Thoracic aorta endothelial cell (primary cell): ENCODE measurements around the gene NCKIPSD. TPM values are rescaled to one million over a fixed set of nuclear protein-coding genes. Genes with fewer than 3 reads are reported as not detected.

ENCODE experiments used
- small RNA-seq: library from RNA; depleted of rRNA; stranded (forward); fragments of <200 nt; gene quantifications from one replicate; pipeline ENCODE3, GENCODE V24; 2012
- total RNA-seq: library from RNA; depleted of rRNA; stranded (reverse); fragments of >200 nt; gene quantifications from 2 replicates; pipeline ENCODE4 v1.2.3, GENCODE V29; 2012

The NCKIPSD gene
- total RNA-seq: 10.9 and 11.0 TPM in 2 replicates

GRCh38 chr3:48685603-48686511 is at the start of gene NCKIPSD:
Gene NCKIPSD, minus strand, starts transcription at chr3:48685915. Its CDS starts 108 bp downstream, at chr3:48685807.

GRCh38 chr3:48716982-48717746 is 31.4 kb upstream of the NCKIPSD start, which contains the start of gene IP6K2:
Gene IP6K2, minus strand, starts transcription at chr3:48717221. Its CDS starts 21,930 bp downstream, at chr3:48695291.

GRCh38 chr3:48662753-48663488 is 22.8 kb downstream of the NCKIPSD start, which contains the start of gene CELSR3:
Gene CELSR3, minus strand, starts transcription at chr3:48662886. Its CDS starts 252 bp downstream, at chr3:48662634.

GRCh38 chr3:48635222-48636021 is 50.3 kb downstream of the NCKIPSD start, which contains the start of gene SLC26A6:
Gene SLC26A6, minus strand, starts transcription at chr3:48635461. Its CDS starts 68 bp downstream, at chr3:48635393.

Small RNAs within 50 kb of the gene (small RNA-seq; reads per million reads assigned to genes)
- not detected for gene AC141002.1

Other genes starting within 250 kb of the NCKIPSD start
- gene CCDC51, start 245.8 kb downstream of the NCKIPSD start, total RNA-seq: 11.2 and 13.1 TPM in 2 replicates
- 317 and 433 TPM in 2 replicates for gene TMA7, start 245.7 kb downstream of the NCKIPSD start, total RNA-seq
- gene ATRIP, start 239.2 kb downstream of the NCKIPSD start, total RNA-seq: 13.1 and 13.6 TPM in 2 replicates
- gene SHISA5, start 181.7 kb downstream of the NCKIPSD start, total RNA-seq: 94.9 and 124 TPM in 2 replicates
- gene PFKFB4, start 129.1 kb downstream of the NCKIPSD start, total RNA-seq: 2.8 and 4.5 TPM in 2 replicates
- gene UCN2, start 122.1 kb downstream of the NCKIPSD start, total RNA-seq: not detected in 2 replicates
- 0.13 and 0.14 TPM in 2 replicates for gene COL7A1, start 90.6 kb downstream of the NCKIPSD start, total RNA-seq
- gene UQCRC1, start 76.3 kb downstream of the NCKIPSD start, total RNA-seq: 276 and 300 TPM in 2 replicates
- gene TMEM89, start 64.1 kb downstream of the NCKIPSD start, total RNA-seq: not detected in 2 replicates
- 15.3 and 21.5 TPM in 2 replicates for gene SLC26A6, start 50.5 kb downstream of the NCKIPSD start, total RNA-seq
- 0.27 and 0.29 TPM in 2 replicates for gene CELSR3, start 23.0 kb downstream of the NCKIPSD start, total RNA-seq
- 47.9 and 57.8 TPM in 2 replicates for gene IP6K2, start 31.3 kb upstream of the NCKIPSD start, total RNA-seq
- gene PRKAR2A, start 162.0 kb upstream of the NCKIPSD start, total RNA-seq: 89.0 and 89.9 TPM in 2 replicates
- gene SLC25A20, start 213.0 kb upstream of the NCKIPSD start, total RNA-seq: 15.4 and 18.4 TPM in 2 replicates
- 66.9 and 69.7 TPM in 2 replicates for gene ARIH2, start 232.9 kb upstream of the NCKIPSD start, total RNA-seq